Measurements from ENCODE around the gene PRR15. TPM values are rescaled to one million over a fixed set of nuclear protein-coding genes. Genes with fewer than 3 reads are reported as not detected.
"Not testable (repeated sequence)": the region's sequence is repeated elsewhere in the genome, so short reads cannot be mapped to it uniquely, and the experiment has no call there.

Gene PRR15, protein sequence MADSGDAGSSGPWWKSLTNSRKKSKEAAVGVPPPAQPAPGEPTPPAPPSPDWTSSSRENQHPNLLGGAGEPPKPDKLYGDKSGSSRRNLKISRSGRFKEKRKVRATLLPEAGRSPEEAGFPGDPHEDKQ
- total RNA-seq (2014; rRNA removed; shearing (Covaris generic)): 0.58 and 1.2 TPM in 2 replicates

DNA sequence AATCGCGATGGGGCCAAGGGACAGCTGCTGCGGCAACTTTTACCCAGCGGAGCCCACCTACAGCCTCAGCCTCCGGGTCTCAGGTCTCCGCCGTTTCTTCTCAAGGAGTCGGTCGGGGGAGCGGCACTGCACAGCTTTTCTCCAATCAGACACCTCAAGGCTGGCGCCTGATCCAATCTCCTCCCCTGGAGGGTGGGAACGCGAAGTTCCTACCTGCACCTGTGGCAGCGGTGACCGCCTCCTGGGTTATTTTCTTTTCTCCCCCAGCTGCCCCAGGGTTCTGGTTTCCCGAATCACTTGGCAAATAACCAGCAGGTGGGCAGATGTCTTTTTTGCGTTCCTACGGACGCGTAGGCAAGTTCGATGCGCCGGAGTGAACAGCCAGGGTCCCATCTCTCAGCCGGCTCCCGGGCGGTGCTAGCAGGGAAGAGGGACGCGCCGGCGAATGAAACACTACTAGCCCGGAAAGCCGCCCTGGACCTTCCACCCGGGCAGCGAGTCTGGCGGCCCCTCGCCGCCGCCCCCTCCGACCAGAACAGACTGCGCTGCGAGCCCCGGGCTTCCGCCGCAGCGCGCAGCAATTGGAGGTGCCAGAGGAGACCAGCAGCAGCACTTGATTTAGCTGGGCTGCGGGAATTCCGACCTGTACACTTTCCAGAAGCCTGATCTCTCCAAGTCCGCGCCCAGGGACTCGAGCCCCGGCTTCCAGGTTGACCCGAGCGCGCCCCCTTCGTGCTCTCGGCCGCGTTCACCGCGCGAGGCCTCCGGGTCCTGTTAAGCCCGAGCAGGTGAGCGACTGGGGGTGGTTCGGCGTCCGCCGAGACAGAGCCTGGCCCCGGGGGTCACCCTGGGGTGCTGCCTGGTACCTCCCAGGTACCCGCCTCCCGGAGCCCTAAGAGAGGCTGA, at the start of gene PRR15:
Gene PRR15 (plus strand): TSS at position 246 of the 906 bp plus-strand sequence. CDS start 2,495 bp downstream, outside the sequence.
- DNase-seq (ENCODE audit: low spot score): no peak

DNA sequence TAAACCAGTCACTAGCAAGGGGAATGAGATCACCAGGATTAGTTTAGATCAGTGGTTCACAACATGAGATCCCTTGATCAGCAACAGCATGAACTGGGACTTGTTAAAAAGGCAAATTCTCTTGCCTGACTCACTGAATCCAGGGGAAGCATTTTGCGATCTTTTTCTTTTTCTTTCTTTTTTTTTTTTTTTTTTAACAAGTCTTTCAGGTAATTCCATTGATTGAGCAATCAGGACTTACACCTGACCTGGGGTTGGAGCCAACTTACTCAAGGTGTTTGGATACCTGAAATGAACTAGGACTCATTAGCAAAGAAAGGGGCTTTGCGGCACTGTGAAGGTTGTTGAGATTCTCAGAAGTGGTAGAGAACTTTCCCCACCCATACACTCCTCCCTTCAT, 47.1 kb upstream of the PRR15 start:
- no peak for DNase-seq (ENCODE audit: low spot score)

DNA sequence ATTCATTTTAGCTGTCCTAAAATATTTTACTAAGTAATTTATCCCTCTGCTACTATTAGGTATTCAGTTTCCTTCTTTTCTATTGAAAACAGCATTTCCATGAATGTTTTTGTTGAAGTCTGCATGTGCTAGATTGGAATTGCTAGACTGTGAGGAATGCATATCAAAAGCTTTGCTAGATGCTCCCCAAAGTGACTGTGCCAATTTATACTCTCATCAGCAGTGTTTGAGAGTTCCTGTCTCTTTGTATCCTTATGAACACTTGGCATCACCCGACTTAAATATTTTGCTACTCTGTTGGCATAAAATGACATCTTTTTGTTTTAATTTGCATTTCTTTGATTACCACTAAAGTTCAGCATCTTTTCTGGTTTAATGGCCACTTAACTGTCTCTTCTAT, 45.0 kb upstream of the PRR15 start:
- DNase-seq (ENCODE audit: low spot score): no peak

DNA sequence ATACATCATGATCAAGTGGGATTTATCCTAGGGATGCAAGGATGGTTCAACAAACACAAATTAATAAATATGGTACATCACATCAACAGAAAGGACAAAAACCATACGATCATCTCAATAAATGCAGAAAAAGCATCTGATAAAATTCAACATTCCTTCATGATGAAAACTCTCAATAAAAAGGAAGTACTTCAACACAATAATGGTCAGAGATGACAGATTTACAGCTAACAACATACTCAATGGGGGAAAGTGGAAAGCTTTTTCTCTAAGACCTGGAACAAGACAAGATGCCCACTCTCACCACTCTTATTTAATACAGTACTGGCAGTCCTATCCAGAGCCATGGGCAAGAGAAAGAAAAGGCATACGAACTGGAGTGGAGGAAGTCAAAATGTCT, 39.9 kb upstream of the PRR15 start:
- DNase-seq (ENCODE audit: low spot score): no peak

DNA sequence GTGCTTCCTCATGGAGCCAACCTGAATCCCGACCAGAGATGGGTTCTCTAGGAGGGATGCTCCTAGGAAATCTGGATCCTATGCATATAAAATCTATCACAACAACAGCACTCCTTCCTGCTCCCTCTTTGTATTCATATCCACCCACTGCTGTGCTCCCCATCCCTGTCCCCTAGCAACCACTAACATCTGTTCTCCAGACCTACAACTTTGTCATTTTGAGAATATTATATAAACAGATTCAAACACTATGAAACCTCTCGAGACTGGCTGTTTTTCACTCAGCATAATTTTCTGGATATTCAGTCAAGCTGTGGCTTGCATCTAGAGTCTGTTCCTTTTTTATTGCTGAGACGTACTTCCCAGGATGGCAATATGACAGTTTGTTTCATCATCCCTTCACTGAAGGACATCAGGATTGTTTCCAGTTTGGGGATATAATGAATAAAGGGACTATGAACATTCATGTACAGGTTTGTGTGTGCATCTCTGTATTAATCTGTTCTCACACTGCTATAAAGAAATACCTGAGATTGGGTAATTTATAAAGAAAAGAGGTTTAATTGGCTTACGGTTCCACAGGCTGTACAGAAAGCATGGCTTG, 36.0 kb upstream of the PRR15 start:
- DNase-seq (ENCODE audit: low spot score): no peak

DNA sequence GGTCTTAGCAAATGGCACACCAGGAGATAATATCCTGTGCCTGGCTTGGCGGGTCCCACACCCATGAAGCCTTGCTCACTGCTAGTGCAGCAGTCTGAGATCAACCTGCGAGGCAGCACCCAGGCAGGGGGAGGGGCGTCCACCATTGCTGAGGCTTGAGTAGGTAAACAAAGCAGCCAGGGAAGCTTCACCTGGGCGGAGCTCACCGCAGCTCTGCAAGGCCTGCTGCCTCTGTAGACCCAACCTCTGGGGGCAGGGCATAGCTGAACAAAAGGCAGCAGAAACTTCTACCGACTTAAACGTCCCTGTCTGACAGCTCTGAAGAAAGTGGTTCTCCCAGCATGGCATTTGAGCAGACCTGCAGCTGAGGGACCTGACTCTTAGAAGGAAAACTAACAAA, 35.1 kb upstream of the PRR15 start:
- not testable (repeated sequence) for DNase-seq (ENCODE audit: low spot score)

DNA sequence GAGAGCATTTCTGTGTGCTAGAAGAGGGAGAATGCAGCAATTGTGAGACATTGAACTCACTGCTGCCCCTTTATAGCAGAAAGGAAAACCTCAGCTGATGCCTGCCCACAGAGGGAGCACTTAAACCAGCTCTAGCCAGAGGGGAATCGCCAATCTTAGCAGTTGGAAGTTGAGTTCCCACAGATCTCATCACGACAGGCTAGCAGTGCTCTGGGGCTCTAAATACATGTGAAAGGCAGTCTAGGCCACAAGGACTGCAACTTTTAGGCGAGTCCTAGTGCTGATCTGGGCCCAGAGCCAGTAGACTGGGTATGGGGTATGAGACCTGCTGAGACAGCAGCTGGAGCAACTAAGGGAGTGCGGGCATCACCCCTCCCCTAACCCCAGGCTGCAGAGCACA, 25.2 kb upstream of the PRR15 start:
- DNase-seq (ENCODE audit: low spot score): no peak

DNA sequence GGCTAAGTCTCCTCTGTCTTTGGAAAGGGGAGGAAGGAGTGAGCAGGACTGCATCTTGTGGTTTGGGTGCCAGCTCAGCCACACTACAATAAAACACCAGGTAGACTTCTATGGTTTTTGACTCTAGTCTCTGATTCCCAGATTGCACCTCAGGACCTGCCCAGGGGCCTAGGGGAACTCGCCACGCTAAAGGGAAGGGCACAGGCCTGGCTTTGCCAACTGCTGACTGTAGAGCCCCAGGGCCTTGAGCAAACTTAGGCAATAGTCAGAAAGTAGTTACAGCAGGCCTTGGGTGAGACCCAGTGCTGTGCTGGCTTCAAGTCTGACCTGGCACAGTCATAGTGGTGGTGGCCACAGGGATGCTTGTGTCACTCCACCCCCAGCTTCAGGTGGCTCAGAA, 24.2 kb upstream of the PRR15 start:
- no peak for DNase-seq (ENCODE audit: low spot score)

DNA sequence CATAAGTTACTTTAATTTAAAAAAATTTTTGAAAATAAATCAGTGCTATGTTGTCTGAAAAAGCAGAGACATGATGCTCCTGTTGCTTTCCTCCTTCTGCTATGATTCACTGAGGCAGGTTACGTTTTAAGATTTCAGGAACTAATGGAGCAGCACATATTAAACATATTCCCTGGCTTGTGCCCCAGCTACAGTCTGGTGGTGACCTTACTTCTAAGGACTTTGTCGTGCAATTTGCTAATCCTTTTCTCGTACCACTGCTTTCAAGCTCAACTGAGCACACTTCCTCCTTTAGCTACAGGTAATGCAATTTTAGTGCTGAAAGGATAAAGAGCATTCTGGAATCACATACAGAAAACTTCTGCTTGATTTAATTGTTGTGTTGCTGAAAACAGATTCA, 16.2 kb upstream of the PRR15 start:
- no peak for DNase-seq (ENCODE audit: low spot score)

DNA sequence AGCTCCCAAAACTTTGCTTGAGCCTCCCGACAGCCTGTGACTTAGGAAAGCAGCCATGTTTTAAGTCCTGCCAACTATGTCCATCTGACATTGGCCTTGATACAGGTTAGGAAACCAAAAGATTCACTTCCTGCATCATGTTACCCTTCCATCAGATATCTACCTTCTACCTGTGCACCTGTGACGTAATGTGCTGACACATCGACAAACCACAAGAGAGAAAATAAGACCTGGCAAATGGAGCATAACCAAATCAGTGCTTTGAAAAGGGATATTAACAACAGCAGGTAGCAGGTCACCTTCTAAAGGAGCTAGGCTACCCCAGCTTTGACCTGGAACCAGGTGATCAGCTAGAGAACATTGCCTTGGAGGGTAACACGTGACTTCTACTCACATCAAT, 14.8 kb upstream of the PRR15 start:
- no peak for DNase-seq (ENCODE audit: low spot score)

DNA sequence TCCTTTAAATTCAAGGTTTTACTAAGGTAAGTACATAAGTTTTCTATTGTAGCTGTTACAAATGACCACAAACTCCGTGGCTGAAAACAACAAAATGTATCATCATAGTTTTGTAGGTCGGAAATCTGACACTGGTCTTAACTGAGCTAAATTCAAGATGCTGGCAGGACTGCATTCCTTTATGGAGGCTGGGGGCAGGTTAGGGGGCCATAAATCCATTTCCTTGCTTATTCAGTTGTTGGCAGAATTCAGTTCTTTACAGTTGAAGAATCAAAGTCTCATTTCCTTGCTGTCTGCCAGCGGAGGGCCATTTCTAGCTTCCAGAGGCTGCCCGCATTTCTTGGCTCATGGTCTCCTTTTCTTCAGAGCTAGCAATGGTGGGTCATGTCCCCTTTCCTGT, 11.2 kb upstream of the PRR15 start:
- no peak for DNase-seq (ENCODE audit: low spot score)

DNA sequence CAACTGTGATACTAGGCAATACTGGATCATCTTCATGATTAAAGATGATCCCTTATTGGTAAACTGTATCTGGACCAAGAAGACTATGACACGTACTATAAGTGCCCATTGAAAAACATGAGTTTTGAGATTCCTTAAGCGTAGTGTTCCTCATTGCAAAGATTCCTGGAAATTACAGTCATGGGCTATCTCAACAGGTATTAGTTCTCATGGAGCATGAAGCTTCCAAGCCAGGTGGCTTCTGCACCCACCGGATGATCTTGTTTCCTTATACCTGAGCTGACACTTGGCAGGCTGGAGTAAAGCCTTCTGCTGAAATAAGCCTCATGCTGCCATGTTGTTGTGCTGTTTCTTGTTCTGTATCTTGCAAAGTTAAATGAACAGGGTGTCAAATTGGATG, 8.6 kb upstream of the PRR15 start:
- no peak for DNase-seq (ENCODE audit: low spot score)

DNA sequence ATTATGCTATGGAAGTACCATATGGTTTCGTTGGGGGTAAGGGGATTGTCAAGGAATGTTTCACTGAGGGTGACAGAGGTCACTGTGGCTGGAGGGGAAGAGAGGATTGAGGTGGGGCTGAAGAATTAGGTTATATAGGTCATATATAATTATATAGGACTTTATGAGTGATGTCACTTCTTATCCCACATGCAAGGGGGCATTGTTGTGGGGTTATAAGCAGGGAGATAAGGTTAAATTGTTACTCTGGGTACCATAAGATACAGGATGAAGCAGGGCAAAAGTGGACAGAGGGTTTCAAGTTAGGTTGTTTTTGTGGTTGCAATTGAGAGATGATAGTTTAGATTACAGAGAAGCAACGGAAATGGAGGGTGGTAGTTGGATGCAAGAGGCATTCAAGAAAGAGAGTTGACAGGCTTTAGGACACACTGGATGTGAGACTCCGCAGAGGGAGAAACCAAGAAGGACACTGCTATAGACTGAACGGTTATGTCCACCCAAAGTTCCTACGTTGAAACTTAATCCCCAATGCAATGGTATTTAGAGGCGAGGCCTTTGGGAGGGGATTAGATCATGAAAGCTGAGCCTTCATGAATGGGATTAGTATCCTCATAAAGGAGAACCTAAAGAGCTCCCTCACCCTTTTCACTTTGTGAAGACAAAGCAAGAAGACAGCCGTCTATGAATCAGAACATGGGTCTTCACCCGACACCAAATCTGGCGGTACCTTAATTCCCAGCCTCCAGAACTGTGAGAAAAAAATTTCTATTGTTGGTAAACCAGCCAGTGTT, 7.0 kb upstream of the PRR15 start:
- DNase-seq (ENCODE audit: low spot score): no peak

DNA sequence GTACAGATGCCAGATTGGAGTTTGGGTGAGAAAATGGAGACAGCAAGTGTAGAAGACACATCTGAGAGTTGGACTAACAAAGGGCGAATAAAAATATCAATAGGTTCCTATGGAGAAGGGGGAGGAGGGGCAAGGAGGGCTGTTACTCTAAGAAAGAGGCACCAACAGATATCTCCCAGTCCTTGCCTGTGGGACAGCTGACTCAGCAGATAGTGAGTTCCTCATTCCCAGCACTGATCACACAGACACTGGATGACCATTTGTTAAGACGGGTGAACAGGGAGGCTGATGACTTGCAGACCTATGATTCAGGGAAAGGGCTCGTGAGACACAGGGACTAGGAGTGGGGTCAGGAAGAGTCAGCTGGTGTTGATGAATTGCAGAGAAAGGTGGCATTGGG, 5.7 kb upstream of the PRR15 start:
- DNase-seq (ENCODE audit: low spot score): no peak

DNA sequence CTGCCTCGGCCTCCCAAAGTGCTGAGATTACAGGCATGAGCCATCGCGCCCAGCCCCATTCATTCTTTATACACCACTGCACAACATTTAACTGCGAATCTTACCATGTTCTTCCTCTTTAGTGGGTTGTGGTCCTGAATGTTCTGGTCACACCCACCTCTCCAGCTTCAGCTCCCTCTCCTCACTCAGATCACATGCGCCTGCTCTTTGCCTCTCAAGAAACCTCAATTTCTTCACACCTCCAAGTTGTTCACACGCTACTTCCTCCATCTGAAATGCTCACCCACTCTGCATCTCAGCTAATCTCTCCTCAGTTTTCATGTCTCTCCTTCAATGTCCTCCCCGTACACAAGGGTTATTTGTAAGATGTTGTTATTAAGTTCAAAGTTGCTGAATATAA, 2.4 kb upstream of the PRR15 start:
- DNase-seq (ENCODE audit: low spot score): no peak

DNA sequence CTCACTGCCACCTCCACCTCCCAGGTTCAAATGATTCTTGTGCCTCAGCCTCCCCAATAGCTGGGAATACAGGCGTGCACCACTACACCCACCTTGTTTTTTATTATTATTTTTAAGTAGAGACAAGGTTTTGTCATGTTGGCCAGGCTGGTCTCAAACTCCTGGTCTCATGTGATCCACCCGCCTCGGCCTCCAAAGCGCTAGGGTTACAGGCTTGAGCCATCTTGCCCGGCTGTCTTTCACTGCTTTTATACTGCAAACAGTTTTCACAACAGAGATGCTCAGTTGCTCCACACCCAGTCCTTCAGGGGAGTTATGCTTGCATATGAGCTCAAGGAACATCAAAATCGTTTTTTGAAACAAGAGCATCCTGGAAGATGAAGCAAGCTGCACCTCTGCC, 1.3 kb upstream of the PRR15 start:
- DNase-seq (ENCODE audit: low spot score): no peak

DNA sequence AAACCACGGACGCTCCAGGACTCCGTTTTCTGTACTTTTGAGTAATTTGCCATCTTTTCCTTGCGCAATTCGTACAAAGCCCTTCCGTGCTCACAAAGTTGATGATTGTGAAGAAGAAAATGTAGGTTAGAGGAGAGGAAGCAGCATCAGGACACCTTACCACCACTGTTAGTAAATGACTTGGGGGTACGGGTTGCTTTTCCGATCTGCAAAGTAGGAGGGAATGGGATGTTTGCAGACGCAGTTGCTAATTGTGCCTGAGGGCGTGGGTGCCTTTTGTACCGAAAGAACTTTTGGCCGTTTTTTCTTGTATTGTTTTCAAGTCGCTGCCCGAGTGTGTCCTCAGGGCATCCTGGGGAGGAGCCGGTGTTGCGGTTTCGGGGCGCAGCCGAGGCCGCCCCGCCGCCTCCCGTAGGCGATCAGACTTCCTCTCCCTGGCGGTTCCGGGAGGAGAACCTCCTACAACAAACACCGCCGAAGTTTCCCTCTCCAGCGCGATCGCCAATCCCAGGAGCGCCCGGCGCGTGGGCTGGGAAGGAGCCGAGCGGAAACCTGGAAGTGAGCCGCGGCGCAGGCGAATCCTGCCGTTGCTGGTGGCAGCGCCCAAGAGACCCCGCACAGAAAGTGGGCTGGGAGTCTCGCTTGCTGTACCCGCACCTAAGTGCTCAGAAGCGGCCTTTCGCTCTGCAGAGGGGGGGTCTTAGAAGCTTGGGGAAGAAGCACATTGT, 1.0 kb downstream of the PRR15 start:
- DNase-seq (ENCODE audit: low spot score): peak; percentile 78

DNA sequence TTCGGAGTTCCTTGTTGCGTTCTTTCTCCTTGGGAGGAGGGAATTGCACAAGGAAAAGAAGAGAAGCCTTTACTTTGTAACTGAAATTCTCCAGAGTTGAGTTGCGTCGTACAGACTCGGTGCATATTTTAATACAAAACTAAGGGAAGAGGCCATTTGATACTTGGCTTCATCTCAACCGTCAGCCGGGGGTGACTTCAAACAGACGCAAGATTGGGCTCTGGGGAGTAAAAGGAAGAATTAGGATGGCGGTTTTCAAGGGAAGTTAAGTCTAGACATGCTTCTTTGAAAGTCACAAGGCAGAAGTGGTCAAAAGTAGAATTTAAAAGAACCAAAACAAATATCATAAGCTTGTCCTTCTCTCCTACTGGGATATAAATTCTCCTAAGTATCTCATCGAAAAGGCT, 1.6 kb downstream of the PRR15 start:
- DNase-seq (ENCODE audit: low spot score): no peak

DNA sequence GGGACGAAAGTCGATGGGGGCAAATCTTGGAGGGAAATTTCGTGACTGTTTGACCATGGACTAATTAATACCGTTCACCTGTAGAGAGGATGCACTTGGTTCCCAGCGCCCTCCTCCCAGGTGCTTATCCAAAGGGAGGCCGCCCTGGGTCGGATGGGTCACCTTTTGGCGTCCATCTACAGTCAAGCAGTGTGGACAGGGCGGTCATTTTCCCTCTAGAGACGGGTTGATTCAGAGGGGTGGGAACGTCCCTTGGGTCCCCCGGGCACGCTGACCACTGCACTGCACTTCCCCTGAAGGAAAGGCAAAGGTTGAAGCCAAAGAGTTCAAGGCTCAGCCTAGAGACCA, 2.0 kb downstream of the PRR15 start:
- DNase-seq (ENCODE audit: low spot score): no peak

DNA sequence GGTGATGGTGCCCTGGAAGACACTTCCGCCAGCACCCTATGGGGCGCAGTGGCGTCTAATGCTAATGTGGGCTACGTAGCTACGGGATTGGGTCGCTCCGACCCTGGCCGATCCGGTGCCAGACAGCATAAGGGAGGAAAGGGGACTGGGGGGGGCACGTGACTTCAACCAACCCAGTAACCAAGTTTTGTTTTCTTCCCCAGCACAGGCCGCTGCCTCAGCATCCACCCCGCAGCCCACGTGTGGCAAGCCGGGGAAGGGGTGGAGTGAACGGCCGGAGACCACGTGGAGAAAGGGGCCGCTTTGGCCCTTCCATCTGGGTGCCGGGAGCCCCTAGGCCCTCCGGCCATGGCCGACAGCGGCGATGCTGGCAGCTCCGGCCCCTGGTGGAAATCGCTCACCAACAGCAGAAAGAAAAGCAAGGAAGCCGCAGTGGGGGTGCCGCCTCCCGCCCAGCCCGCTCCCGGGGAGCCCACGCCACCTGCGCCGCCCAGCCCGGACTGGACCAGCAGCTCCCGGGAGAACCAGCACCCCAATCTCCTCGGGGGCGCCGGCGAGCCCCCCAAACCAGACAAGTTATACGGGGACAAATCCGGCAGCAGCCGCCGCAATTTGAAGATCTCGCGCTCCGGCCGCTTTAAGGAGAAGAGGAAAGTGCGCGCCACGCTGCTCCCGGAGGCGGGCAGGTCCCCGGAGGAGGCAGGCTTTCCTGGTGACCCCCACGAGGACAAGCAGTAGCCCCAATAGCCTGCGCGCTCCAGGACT, 2.5 kb downstream of the PRR15 start:
- no peak for DNase-seq (ENCODE audit: low spot score)

DNA sequence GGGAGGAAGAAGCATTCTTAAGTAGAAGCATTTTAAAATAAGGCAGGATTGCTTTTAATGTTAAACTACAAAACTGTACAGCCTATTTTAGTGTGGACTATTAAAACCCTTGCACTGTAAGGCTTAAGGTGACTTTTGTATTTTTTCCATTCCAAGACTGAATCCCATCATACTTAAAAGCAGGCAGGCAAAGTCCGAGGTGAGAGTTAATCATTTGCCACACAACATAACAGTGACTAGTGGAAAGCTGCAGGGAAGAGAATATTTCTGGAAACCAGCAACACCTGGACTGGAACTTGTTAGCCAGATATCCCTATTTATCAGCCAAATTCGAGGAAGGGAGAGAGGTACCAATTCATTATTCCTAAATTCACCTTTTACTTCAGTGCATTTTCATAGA, 3.5 kb downstream of the PRR15 start:
- no peak for DNase-seq (ENCODE audit: low spot score)

Measured in H4 (cell line).